ENCODE results near the gene BBX.

DNA sequence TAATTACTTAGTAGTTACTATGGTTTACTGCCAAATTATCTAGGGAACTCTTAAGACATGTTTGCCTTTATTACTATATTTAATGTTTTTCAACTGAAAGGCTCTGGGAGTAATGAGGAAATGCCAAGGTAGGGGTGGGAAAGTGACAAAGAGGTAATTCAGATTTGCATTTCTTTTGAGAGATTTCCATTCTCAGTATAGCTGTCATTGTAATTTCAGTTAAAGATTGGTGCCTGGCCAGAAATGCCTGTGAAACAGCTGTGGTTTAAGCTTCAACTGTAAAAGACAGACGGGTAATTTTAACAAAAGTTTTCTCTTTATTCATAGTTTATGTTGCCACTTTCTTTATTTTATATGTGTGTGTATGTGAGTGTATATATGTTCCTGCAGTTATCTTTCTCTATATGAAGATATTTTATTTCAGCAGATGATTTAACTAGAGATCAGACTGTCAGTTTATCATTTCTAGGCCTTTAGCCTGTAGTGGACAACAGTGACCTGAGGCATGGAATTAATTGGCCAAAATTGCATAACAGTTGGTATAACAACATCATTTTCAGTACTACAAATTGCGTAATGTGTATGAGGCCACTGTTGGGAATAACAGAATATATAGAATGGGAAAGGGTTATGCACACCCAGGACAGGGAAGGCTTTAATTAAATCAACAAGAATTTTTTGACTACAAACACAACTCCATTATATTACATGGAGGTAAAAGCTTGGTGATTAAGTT, 119.0 kb downstream of the BBX start:
- TF ChIP-seq, protein P1, sequence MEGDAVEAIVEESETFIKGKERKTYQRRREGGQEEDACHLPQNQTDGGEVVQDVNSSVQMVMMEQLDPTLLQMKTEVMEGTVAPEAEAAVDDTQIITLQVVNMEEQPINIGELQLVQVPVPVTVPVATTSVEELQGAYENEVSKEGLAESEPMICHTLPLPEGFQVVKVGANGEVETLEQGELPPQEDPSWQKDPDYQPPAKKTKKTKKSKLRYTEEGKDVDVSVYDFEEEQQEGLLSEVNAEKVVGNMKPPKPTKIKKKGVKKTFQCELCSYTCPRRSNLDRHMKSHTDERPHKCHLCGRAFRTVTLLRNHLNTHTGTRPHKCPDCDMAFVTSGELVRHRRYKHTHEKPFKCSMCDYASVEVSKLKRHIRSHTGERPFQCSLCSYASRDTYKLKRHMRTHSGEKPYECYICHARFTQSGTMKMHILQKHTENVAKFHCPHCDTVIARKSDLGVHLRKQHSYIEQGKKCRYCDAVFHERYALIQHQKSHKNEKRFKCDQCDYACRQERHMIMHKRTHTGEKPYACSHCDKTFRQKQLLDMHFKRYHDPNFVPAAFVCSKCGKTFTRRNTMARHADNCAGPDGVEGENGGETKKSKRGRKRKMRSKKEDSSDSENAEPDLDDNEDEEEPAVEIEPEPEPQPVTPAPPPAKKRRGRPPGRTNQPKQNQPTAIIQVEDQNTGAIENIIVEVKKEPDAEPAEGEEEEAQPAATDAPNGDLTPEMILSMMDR (IDR thresholded peaks at IDR 0.05; ENCODE audit: insufficient read depth, low read length) = no peak
- no peak for TF ChIP-seq POLR2AphosphoS5 (IDR thresholded peaks at IDR 0.05; ENCODE audit: low read depth)
